Endothelial cell of umbilical vein (primary cell): ENCODE data around the gene LMNB1. TPM values are rescaled to one million over a fixed set of nuclear protein-coding genes. Genes with fewer than 3 reads are reported as not detected.

ENCODE experiments used
- BruUV-seq: library from RNA; stranded (reverse); fragments of 400-500 nt; replicated peaks from 2 replicates; lab custom pipeline; 2021; lab: Mats Ljungman, UMichigan
- CTCF ChIA-PET: fragments of 300-600, 350-600 bp; sonication (Branson Sonifier 250); formaldehyde crosslinking; loops from one replicate; lab custom pipeline; 2021; ENCODE audit warnings: antibody characterized with exemption, inconsistent platforms; lab: Charles Lee
- POLR2A ChIA-PET: fragments of 300-600, 350-600 bp; sonication (Branson Sonifier 250); formaldehyde crosslinking; loops from one replicate; lab custom pipeline; 2021; ENCODE audit warnings: antibody characterized with exemption, inconsistent platforms; lab: Charles Lee
- DNase-seq: peaks from one replicate; pipeline ENCODE4 v3.0.0-alpha.2; 2011; ENCODE audit warnings: low read depth, low spot score
- FAIRE-seq: peaks from 2 replicates; lab custom pipeline; 2011; peaks lifted over from hg19 to GRCh38; lab: Jason Lieb, UNC
- H2AFZ ChIP-seq: 2 replicates; pipeline ENCODE4 v1.6.0; 2012; ENCODE audit warnings: low read depth, low read length, control low read depth, inconsistent platforms
- H3K27ac ChIP-seq: 2 replicates; pipeline ENCODE4 v1.5.1; 2011; ENCODE audit warnings: low read depth, mild to moderate bottlenecking, control low read depth, low read length, moderate library complexity; ENCODE audit not compliant: insufficient read depth
- H3K27me3 ChIP-seq, 2 experiments: 2 replicates each; pipeline versions ENCODE4 v1.6.0 to v1.6.1; 2011; ENCODE audit warnings: low read length in 2 of 2, mixed read lengths in 1 of 2; ENCODE audit not compliant: control insufficient read depth in 2 of 2, insufficient read depth in 2 of 2
- H3K36me3 ChIP-seq, 2 experiments: 2 replicates in 1 of 2; 3 replicates in 1 of 2; pipeline ENCODE4 v1.5.1; 2011; ENCODE audit warnings: low read length in 2 of 2, mild to moderate bottlenecking in 1 of 2, moderate library complexity in 1 of 2; ENCODE audit not compliant: control insufficient read depth in 2 of 2, insufficient read depth in 2 of 2; ENCODE audit errors: extremely low read depth in 1 of 2
- H3K4me1 ChIP-seq: 3 replicates; pipeline ENCODE4 v1.5.1; 2011; ENCODE audit warnings: mild to moderate bottlenecking, low read length; ENCODE audit not compliant: control insufficient read depth, insufficient read depth; ENCODE audit errors: extremely low read depth
- H3K4me2 ChIP-seq: 2 replicates; pipeline ENCODE4 v1.6.1; 2011; ENCODE audit warnings: low read length, control low read depth, mixed read lengths; ENCODE audit not compliant: insufficient read depth
- H3K4me3 ChIP-seq, 3 experiments: fragments of 200-600 bp in 1 of 3; sonication (generic), shearing (Covaris generic) in 1 of 3; replicated peaks in 1 of 3; 2 replicates each; pipeline ENCODE4 v1.5.1; 2011 to 2016; ENCODE audit warnings: control low read depth in 3 of 3, low read length in 3 of 3, mild to moderate bottlenecking in 2 of 3, inconsistent platforms in 1 of 3, low read depth in 1 of 3, moderate library complexity in 1 of 3; ENCODE audit not compliant: insufficient read depth in 1 of 3
- H3K79me2 ChIP-seq: 2 replicates; pipeline ENCODE4 v1.6.0; 2012; ENCODE audit warnings: low read length, inconsistent platforms; ENCODE audit not compliant: control insufficient read depth, insufficient read depth
- H3K9ac ChIP-seq: replicated peaks from 2 replicates; pipeline ENCODE3; 2011; ENCODE audit warnings: low read length, control low read depth; ENCODE audit not compliant: insufficient read depth; ENCODE audit errors: extremely low read depth
- H3K9me1 ChIP-seq: replicated peaks from 3 replicates; pipeline ENCODE4 v1.6.0; 2011; ENCODE audit warnings: mild to moderate bottlenecking, low read length; ENCODE audit not compliant: control insufficient read depth, insufficient read depth; ENCODE audit errors: extremely low read depth
- H3K9me3 ChIP-seq: replicated peaks from 2 replicates; pipeline ENCODE4 v1.5.1; 2012; ENCODE audit warnings: low read length, inconsistent platforms; ENCODE audit not compliant: control insufficient read depth, insufficient read depth
- H4K20me1 ChIP-seq: replicated peaks from 2 replicates; pipeline ENCODE3; 2011; ENCODE audit warnings: mild to moderate bottlenecking, low read length; ENCODE audit not compliant: control insufficient read depth, insufficient read depth; ENCODE audit errors: extremely low read depth
- EZH2 ChIP-seq: IDR thresholded peaks from 2 replicates; pipeline ENCODE4 v1.6.1; 2012; ENCODE audit warnings: borderline replicate concordance, low read depth, mild to moderate bottlenecking, moderate library complexity, low read length, inconsistent platforms; ENCODE audit not compliant: severe bottlenecking
- FOS ChIP-seq: IDR thresholded peaks from 2 replicates; pipeline ENCODE4 v1.6.1; 2011; ENCODE audit warnings: mild to moderate bottlenecking, low read length, moderate library complexity, borderline replicate concordance; ENCODE audit not compliant: insufficient read depth
- GATA2 ChIP-seq: IDR thresholded peaks from 2 replicates; pipeline ENCODE4 v1.7.0; 2011; ENCODE audit warnings: low read depth, mild to moderate bottlenecking, moderate library complexity, mixed read lengths, low read length; ENCODE audit not compliant: insufficient read length, insufficient read depth
- JUN ChIP-seq: IDR thresholded peaks from 2 replicates; pipeline ENCODE4 v1.6.1; 2011; ENCODE audit warnings: borderline replicate concordance, low read depth; ENCODE audit not compliant: insufficient read length, insufficient read depth
- MYC ChIP-seq: IDR thresholded peaks from one replicate; pipeline ENCODE4 v1.6.1; 2011; ENCODE audit warnings: mild to moderate bottlenecking, low read depth, low read length
- POLR2A ChIP-seq: IDR thresholded peaks from 2 replicates; pipeline ENCODE4 v1.6.1; 2012; ENCODE audit warnings: low read depth, mild to moderate bottlenecking, control low read depth, low read length
- POLR2AphosphoS5 ChIP-seq: IDR thresholded peaks from 2 replicates; pipeline ENCODE4 v1.6.1; 2012; ENCODE audit warnings: low read depth, mild to moderate bottlenecking, control low read depth, low read length, moderate library complexity; ENCODE audit not compliant: insufficient read depth
- dilution Hi-C: fragments of 300-500 bp; cut with MboI; formaldehyde crosslinking; loops from one replicate; pipeline ENCODE4 v1.15.0; 2019; ENCODE audit warnings: low sequenced_read_pairs; ENCODE audit not compliant: extremely low pct_ligation_motif_present
- intact Hi-C: fragments of 100-400 bp; cut with micrococcal nuclease; formaldehyde crosslinking; loops from one replicate; pipeline ENCODE4 v1.10.0; 2022
- polyA plus RNA-seq, 4 experiments: library from polyadenylated mRNA; depleted of rRNA in 3 of 4; stranded (reverse) in 3 of 4; unstranded in 1 of 4; fragments of >200 nt; gene quantifications; 2 replicates each; pipeline versions ENCODE4 v1.2.1 to v1.2.3, GENCODE V29; 2011 to 2012; ENCODE audit warnings: missing spikeins in 1 of 4
- total RNA-seq: library from RNA; stranded (reverse); gene quantifications from 2 replicates; pipeline ENCODE4 v1.2.3, GENCODE V29; 2021
- TF ChIP-seq, protein P1 (sequence below), 2 donors: IDR thresholded peaks; 1 replicate in 1 of 2; 2 replicates in 1 of 2; pipeline ENCODE4 v1.5.1; 2011; ENCODE audit warnings: low read length in 2 of 2, mild to moderate bottlenecking in 2 of 2, moderate library complexity in 2 of 2, control low read depth in 1 of 2, inconsistent platforms in 1 of 2, low read depth in 1 of 2; ENCODE audit not compliant: insufficient read depth in 1 of 2; ENCODE audit errors: extremely low read depth in 1 of 2
- TF ChIP-seq, protein P2 (sequence below): IDR thresholded peaks from 2 replicates; pipeline ENCODE4 v1.6.1; 2011; ENCODE audit not compliant: insufficient read depth, insufficient read length

The LMNB1 gene
- total and polyA plus RNA-seq, 2 donors (not counting 3 experiments of a cell fraction or from before 2014, with no cell fraction given), result 45.2 to 144 TPM

DNA sequence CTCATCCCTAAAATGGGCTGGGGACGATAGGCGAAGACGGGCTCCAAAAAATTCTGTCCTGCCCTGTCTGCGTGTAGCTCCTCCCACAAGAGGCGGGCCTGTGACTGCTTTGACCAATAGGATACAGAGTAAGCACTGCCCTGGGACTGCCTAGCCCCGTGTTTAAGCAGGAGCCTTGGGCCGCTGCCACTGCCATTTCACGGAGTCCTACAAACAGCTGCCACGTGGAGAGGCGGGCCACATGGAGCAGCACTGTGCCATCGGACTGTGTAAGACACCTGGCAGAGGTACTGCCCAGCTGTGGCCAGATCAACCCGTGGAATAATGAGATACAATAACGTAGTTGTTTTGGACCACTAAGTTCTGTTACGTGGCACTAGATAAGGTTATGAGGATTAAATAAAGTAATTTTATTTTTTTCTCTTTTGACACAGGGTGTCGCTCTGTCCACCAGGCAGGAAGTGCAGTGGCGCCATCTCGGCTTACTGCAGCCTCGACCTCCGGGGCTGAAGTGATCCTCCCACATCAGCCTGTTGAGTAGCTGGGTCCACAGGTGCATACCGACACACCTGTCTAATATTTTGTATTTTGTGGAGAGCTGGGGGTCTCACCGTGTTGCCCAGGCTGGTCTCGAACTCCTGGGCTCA, 87.2 kb downstream of the LMNB1 start:
- TF ChIP-seq FOS, result no peak
- TF ChIP-seq, protein P1, sequence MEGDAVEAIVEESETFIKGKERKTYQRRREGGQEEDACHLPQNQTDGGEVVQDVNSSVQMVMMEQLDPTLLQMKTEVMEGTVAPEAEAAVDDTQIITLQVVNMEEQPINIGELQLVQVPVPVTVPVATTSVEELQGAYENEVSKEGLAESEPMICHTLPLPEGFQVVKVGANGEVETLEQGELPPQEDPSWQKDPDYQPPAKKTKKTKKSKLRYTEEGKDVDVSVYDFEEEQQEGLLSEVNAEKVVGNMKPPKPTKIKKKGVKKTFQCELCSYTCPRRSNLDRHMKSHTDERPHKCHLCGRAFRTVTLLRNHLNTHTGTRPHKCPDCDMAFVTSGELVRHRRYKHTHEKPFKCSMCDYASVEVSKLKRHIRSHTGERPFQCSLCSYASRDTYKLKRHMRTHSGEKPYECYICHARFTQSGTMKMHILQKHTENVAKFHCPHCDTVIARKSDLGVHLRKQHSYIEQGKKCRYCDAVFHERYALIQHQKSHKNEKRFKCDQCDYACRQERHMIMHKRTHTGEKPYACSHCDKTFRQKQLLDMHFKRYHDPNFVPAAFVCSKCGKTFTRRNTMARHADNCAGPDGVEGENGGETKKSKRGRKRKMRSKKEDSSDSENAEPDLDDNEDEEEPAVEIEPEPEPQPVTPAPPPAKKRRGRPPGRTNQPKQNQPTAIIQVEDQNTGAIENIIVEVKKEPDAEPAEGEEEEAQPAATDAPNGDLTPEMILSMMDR (IDR thresholded peaks at IDR 0.05; ENCODE audit: extremely low read depth in 1 of 2, insufficient read depth in 1 of 2, low read depth in 1 of 2, low read length in 2 of 2), result no peak
- TF ChIP-seq GATA2, result no peak
- no peak for TF ChIP-seq JUN
- TF ChIP-seq MYC, result no peak
- TF ChIP-seq, protein P2, sequence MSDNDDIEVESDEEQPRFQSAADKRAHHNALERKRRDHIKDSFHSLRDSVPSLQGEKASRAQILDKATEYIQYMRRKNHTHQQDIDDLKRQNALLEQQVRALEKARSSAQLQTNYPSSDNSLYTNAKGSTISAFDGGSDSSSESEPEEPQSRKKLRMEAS, result no peak
- TF ChIP-seq EZH2, result no peak
- TF ChIP-seq POLR2AphosphoS5, result no peak
- TF ChIP-seq POLR2A, result no peak
- DNase-seq (no peak), FAIRE-seq (no peak)
- Histone ChIP-seq H2AFZ (no peak overlapping the region), H4K20me1 (no peaks in the 10 kb centered on the region), H3K79me2 (no peaks in the 10 kb centered on the region), H3K36me3 (no peaks in the 10 kb centered on the region), H3K9me1 (no peaks in the 10 kb centered on the region), H3K27me3 (no peaks in the 10 kb centered on the region), H3K27ac (no peak overlapping the region), H3K9ac (no peak overlapping the region), H3K4me1 (peaks cover 12% of the 10 kb centered on the region), H3K4me3 (no peak overlapping the region), H3K4me2 (no peak overlapping the region), H3K9me3 (no peaks in the 10 kb centered on the region)
- CTCF ChIA-PET, result interaction anchor here (0.9 kb wide), 1 partner anchor 280 kb away, joined by 3 read pairs; no protein-coding TSS in a partner anchor
- intact Hi-C loops (no loop called here), dilution Hi-C loops (no loop called here)
- no TSS peak for BruUV-seq
- POLR2A ChIA-PET, result no interaction called here
